ENCODE results near the gene KIF1A. TPM values are rescaled to one million over a fixed set of nuclear protein-coding genes. Genes with fewer than 3 reads are reported as not detected.

The KIF1A gene
- polyA plus RNA-seq, 1 donor from 2014 or later, result 63.4 TPM

- Histone ChIP-seq H3K27ac (ENCODE audit: low read length) (no peak overlapping the region), H3K36me3 (ENCODE audit: insufficient read depth, low read length) (no peaks in the 10 kb centered on the region), H3K9me2 (ENCODE audit: insufficient read depth, low read length) (no peaks in the 10 kb centered on the region), H3K4me3 (ENCODE audit: low read length) (no peak overlapping the region), H3F3A (ENCODE audit: insufficient read depth, low read length, poor library complexity, severe bottlenecking) (no peaks in the 10 kb centered on the region), H2AFZ (ENCODE audit: low read depth, low read length) (no peak overlapping the region), H3K9ac (ENCODE audit: low read length) (no peak overlapping the region), H4K20me1 (ENCODE audit: insufficient read depth) (no peaks in the 10 kb centered on the region), H3K79me2 (replicated peaks; ENCODE audit: insufficient read depth, low read length) (no peaks in the 10 kb centered on the region), H3K27me3 (ENCODE audit: insufficient read depth, low read depth, low read length) (no peaks in the 10 kb centered on the region), H3K9me3 (ENCODE audit: low read length) (no peaks in the 10 kb centered on the region), H3K4me2 (ENCODE audit: low read length) (no peak overlapping the region)
- TF ChIP-seq EZH2 (IDR thresholded peaks at IDR 0.05; ENCODE audit: borderline replicate concordance, insufficient read depth, low read length, poor library complexity, severe bottlenecking) (no peak), SMC3 (conservative IDR thresholded peaks at IDR 0.05; ENCODE audit: poor library complexity) (no peak), TAF1 (IDR thresholded peaks at IDR 0.05; ENCODE audit: low read depth) (no peak)
- TF ChIP-seq, protein P1, sequence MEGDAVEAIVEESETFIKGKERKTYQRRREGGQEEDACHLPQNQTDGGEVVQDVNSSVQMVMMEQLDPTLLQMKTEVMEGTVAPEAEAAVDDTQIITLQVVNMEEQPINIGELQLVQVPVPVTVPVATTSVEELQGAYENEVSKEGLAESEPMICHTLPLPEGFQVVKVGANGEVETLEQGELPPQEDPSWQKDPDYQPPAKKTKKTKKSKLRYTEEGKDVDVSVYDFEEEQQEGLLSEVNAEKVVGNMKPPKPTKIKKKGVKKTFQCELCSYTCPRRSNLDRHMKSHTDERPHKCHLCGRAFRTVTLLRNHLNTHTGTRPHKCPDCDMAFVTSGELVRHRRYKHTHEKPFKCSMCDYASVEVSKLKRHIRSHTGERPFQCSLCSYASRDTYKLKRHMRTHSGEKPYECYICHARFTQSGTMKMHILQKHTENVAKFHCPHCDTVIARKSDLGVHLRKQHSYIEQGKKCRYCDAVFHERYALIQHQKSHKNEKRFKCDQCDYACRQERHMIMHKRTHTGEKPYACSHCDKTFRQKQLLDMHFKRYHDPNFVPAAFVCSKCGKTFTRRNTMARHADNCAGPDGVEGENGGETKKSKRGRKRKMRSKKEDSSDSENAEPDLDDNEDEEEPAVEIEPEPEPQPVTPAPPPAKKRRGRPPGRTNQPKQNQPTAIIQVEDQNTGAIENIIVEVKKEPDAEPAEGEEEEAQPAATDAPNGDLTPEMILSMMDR (IDR thresholded peaks at IDR 0.05; ENCODE audit: poor library complexity, severe bottlenecking), result no peak
These were observed 99.1 kb downstream of the KIF1A start for GRCh38 chr2:240720686-240721595.

DNA sequence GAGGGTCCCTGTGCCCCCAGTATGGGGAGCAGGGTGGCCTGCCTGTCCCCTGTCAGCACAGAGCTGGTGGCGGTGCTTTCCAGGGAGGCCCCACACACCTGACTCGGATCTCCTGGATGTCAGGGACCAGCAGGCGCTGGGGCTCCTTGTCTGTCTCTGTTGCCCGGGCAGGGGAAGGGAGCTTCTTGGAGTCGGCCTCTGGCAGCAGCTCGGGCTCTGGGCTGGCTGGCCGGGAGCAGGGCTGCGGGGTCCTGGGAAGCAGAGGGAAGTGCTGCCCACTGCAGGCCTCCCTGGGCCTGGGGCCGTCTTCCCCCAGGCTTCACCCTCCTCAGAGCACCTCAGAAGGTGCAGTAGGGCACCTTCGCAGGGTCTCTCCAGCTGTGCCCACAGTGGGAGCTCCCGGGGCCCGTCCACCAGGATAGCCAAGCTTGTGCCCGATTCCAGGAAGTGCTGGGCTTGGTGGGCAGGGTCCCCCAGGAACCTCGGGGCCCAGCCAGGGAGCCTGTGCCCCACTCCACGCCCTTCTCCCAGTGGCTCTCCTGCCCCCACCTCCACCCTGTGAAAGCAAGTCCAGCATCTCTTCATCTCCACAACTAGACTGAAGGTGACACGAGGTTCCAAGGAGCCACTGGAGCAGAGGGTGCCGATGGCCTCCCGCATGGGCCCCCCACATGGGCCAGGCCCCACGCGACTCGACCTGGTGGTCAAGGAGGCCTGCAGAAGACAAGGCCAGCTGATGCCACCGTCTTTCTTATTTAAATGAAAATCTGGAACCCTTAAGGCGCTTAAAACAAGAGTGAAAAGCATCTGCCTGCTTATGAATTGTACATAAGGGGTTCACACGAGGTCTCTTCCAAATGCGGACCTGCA lies 100.1 kb downstream of the KIF1A start:
- H3F3A ChIP-seq (ENCODE audit: insufficient read depth, low read length, poor library complexity, severe bottlenecking), result no peaks in the 10 kb centered on the region
- TF ChIP-seq REST (IDR thresholded peaks at IDR 0.05; ENCODE audit: borderline replicate concordance) (no peak), EP300 (conservative IDR thresholded peaks at IDR 0.05; ENCODE audit: poor library complexity, severe bottlenecking) (no peak), EZH2 (IDR thresholded peaks at IDR 0.05; ENCODE audit: borderline replicate concordance, insufficient read depth, low read length, poor library complexity, severe bottlenecking) (no peak), TAF1 (IDR thresholded peaks at IDR 0.05; ENCODE audit: low read depth) (no peak), RAD21 (conservative IDR thresholded peaks at IDR 0.05) (no peak), SMC3 (conservative IDR thresholded peaks at IDR 0.05; ENCODE audit: poor library complexity) (no peak), MXI1 (conservative IDR thresholded peaks at IDR 0.05; ENCODE audit: poor library complexity, severe bottlenecking) (no peak), POLR2AphosphoS5 (IDR thresholded peaks at IDR 0.05) (no peak)
- TF ChIP-seq, protein P1 (IDR thresholded peaks at IDR 0.05; ENCODE audit: poor library complexity, severe bottlenecking), result no peak

More for the DNA sequence above, 100.1 kb downstream of the KIF1A start:
- no peaks in the 10 kb centered on the region for H3K9me2 ChIP-seq (ENCODE audit: insufficient read depth, low read length)
- H3K4me3 ChIP-seq (ENCODE audit: low read length), result no peak overlapping the region
- no peaks in the 10 kb centered on the region for H3K9me3 ChIP-seq (ENCODE audit: low read length)
- H2AFZ ChIP-seq (ENCODE audit: low read depth, low read length), result no peak overlapping the region
- H3K79me2 ChIP-seq (replicated peaks; ENCODE audit: insufficient read depth, low read length), result no peaks in the 10 kb centered on the region
- H3K4me2 ChIP-seq (ENCODE audit: low read length), result no peak overlapping the region
- H4K20me1 ChIP-seq (ENCODE audit: insufficient read depth), result no peaks in the 10 kb centered on the region
- H3K9ac ChIP-seq (ENCODE audit: low read length), result no peak overlapping the region
- no peaks in the 10 kb centered on the region for H3K36me3 ChIP-seq (ENCODE audit: insufficient read depth, low read length)
- H3K27ac ChIP-seq (ENCODE audit: low read length), result no peak overlapping the region
- no peaks in the 10 kb centered on the region for H3K27me3 ChIP-seq (ENCODE audit: insufficient read depth, low read depth, low read length)
